IMR-90 (cell line): ENCODE results near the gene CEACAM20. TPM values are rescaled to one million over a fixed set of nuclear protein-coding genes. Genes with fewer than 3 reads are reported as not detected.

Source experiments
- ATAC-seq: fragments of 200-7000 bp; cut with Tn5 transposase; 2 replicates; pipeline ENCODE4 v1.9.1; 2020; ENCODE audit warnings: low read depth, mild to moderate bottlenecking, moderate library complexity
- BruUV-seq: library from RNA; stranded (reverse); fragments of 400-500 nt; replicated peaks from 2 replicates; lab custom pipeline; 2021; lab: Mats Ljungman, UMichigan
- CTCF ChIA-PET: fragments of 300-600 bp; formaldehyde crosslinking; extraction: SDS; loops from one replicate; lab custom pipeline; 2021; ENCODE audit warnings: antibody characterized with exemption; lab: Yijun Ruan, JAX
- POLR2A ChIA-PET: fragments of 300-600 bp; sonication (Branson Sonifier 250); formaldehyde crosslinking; loops from one replicate; lab custom pipeline; 2022; ENCODE audit warnings: antibody characterized with exemption; ENCODE audit not compliant: unreplicated experiment; lab: Charles Lee
- DNase-seq: peaks from one replicate; pipeline ENCODE4 v3.0.0; 2013
- H2AFZ ChIP-seq: replicated peaks from 2 replicates; pipeline ENCODE3; 2013; ENCODE audit warnings: low read length, mild to moderate bottlenecking; ENCODE audit not compliant: poor library complexity
- H2AK5ac ChIP-seq: 2 replicates; pipeline ENCODE4 v1.6.1; 2013; ENCODE audit warnings: low read depth, low read length, inconsistent platforms
- H2AK9ac ChIP-seq: replicated peaks from 2 replicates; pipeline ENCODE3; 2013; ENCODE audit warnings: mild to moderate bottlenecking, low read depth, low read length, moderate library complexity; ENCODE audit not compliant: poor library complexity
- H2BK120ac ChIP-seq: 2 replicates; pipeline ENCODE4 v1.6.1; 2013; ENCODE audit warnings: low read depth, low read length, inconsistent platforms
- H2BK15ac ChIP-seq: 3 replicates; pipeline ENCODE4 v1.6.1; 2013; ENCODE audit warnings: low read depth, low read length, inconsistent platforms
- H2BK20ac ChIP-seq: 2 replicates; pipeline ENCODE4 v1.6.1; 2013; ENCODE audit warnings: low read depth, mild to moderate bottlenecking, inconsistent platforms, low read length, moderate library complexity
- H2BK5ac ChIP-seq: 2 replicates; pipeline ENCODE4 v1.6.1; 2013; ENCODE audit warnings: mild to moderate bottlenecking, low read depth, low read length, inconsistent platforms; ENCODE audit not compliant: poor library complexity, severe bottlenecking
- H3K14ac ChIP-seq: replicated peaks from 2 replicates; pipeline ENCODE4 v1.6.1; 2013; ENCODE audit warnings: low read depth, low read length, inconsistent platforms
- H3K18ac ChIP-seq: 2 replicates; pipeline ENCODE4 v1.6.1; 2013; ENCODE audit warnings: low read depth, low read length, control low read depth
- H3K23ac ChIP-seq: 2 replicates; pipeline ENCODE4 v1.6.1; 2013; ENCODE audit warnings: low read depth, low read length, inconsistent platforms
- H3K27ac ChIP-seq: 2 replicates; pipeline ENCODE4 v1.5.1; 2013; ENCODE audit warnings: mild to moderate bottlenecking, control low read depth, low read length; ENCODE audit not compliant: insufficient read depth
- H3K27me3 ChIP-seq: 2 replicates; pipeline ENCODE4 v1.6.1; 2013; ENCODE audit warnings: low read length; ENCODE audit not compliant: control insufficient read depth, insufficient read depth
- H3K36me3 ChIP-seq: 2 replicates; pipeline ENCODE4 v1.6.1; 2013; ENCODE audit warnings: low read length, mixed read lengths; ENCODE audit not compliant: control insufficient read depth, insufficient read depth
- H3K4ac ChIP-seq: 2 replicates; pipeline ENCODE4 v1.6.1; 2013; ENCODE audit warnings: low read depth, low read length, inconsistent platforms
- H3K4me1 ChIP-seq: 2 replicates; pipeline ENCODE4 v1.6.1; 2013; ENCODE audit warnings: low read length, mixed read lengths; ENCODE audit not compliant: control insufficient read depth, insufficient read depth
- H3K4me2 ChIP-seq: 2 replicates; pipeline ENCODE4 v1.6.1; 2013; ENCODE audit warnings: low read depth, mild to moderate bottlenecking, control low read depth, low read length, moderate library complexity
- H3K4me3 ChIP-seq: 2 replicates; pipeline ENCODE4 v1.5.1; 2013; ENCODE audit warnings: low read depth, mild to moderate bottlenecking, control low read depth, low read length, moderate library complexity; ENCODE audit not compliant: insufficient read depth
- H3K56ac ChIP-seq: 2 replicates; pipeline ENCODE4 v1.6.1; 2013; ENCODE audit warnings: low read length, inconsistent platforms; ENCODE audit not compliant: insufficient read depth; ENCODE audit errors: extremely low read depth
- H3K79me1 ChIP-seq, 2 experiments: 2 replicates each; pipeline ENCODE4 v1.6.1; 2013; ENCODE audit warnings: low read length in 2 of 2, inconsistent platforms in 1 of 2, low read depth in 1 of 2
- H3K9ac ChIP-seq: 2 replicates; pipeline ENCODE4 v1.6.1; 2013; ENCODE audit warnings: low read depth, low read length, control low read depth
- H3K9me1 ChIP-seq: 2 replicates; pipeline ENCODE4 v1.6.1; 2013; ENCODE audit warnings: low read length, inconsistent platforms; ENCODE audit not compliant: insufficient read depth
- H3K9me3 ChIP-seq: 2 replicates; pipeline ENCODE4 v1.6.1; 2013; ENCODE audit warnings: low read length; ENCODE audit not compliant: control insufficient read depth, insufficient read depth
- H4K20me1 ChIP-seq: 2 replicates; pipeline ENCODE4 v1.6.1; 2013; ENCODE audit warnings: low read length, inconsistent platforms; ENCODE audit not compliant: insufficient read depth
- H4K5ac ChIP-seq: 2 replicates; pipeline ENCODE4 v1.6.1; 2013; ENCODE audit warnings: mild to moderate bottlenecking, low read depth, low read length, control low read depth
- H4K8ac ChIP-seq, 2 experiments: 2 replicates each; pipeline ENCODE4 v1.6.1; 2013; ENCODE audit warnings: low read depth in 2 of 2, low read length in 2 of 2, control low read depth in 1 of 2, inconsistent platforms in 1 of 2
- H4K91ac ChIP-seq: 2 replicates; pipeline ENCODE4 v1.6.1; 2013; ENCODE audit warnings: low read depth, low read length, inconsistent platforms; ENCODE audit not compliant: insufficient read depth
- CHD1 ChIP-seq: IDR thresholded peaks from 2 replicates; pipeline ENCODE4 v1.6.1; 2012; ENCODE audit warnings: low read depth, low read length, improper control_type of control experiment
- FOS ChIP-seq: fragments of 150-350 bp; IDR thresholded peaks from 2 replicates; pipeline ENCODE4 v1.6.1; 2016; ENCODE audit warnings: low read depth, low read length
- MAZ ChIP-seq: IDR thresholded peaks from 2 replicates; pipeline ENCODE4 v1.6.1; 2012; ENCODE audit warnings: low read depth, mild to moderate bottlenecking, low read length, improper control_type of control experiment, moderate library complexity, borderline replicate concordance
- POLR2A ChIP-seq: IDR thresholded peaks from 2 replicates; pipeline ENCODE4 v1.6.1; 2012; ENCODE audit warnings: mild to moderate bottlenecking, low read depth, low read length
- RAD21 ChIP-seq: IDR thresholded peaks from 2 replicates; pipeline ENCODE4 v1.6.1; 2012; ENCODE audit warnings: low read length, improper control_type of control experiment
- RCOR1 ChIP-seq: IDR thresholded peaks from 2 replicates; pipeline ENCODE4 v1.6.1; 2012; ENCODE audit warnings: mild to moderate bottlenecking, low read length, improper control_type of control experiment; ENCODE audit not compliant: insufficient replicate concordance
- RFX5 ChIP-seq: IDR thresholded peaks from 2 replicates; pipeline ENCODE4 v1.8.0; 2012; ENCODE audit warnings: low read depth, mild to moderate bottlenecking, low read length, moderate library complexity
- SMC3 ChIP-seq: fragments of 150-350 bp; IDR thresholded peaks from 2 replicates; pipeline ENCODE4 v1.6.1; 2016; ENCODE audit warnings: low read depth, mild to moderate bottlenecking, antibody characterized with exemption, low read length, moderate library complexity
- dilution Hi-C: fragments of 300-500 bp; cut with HindIII; formaldehyde crosslinking; loops from one replicate; pipeline ENCODE4 v1.14.3; 2018; ENCODE audit warnings: low sequenced_read_pairs; ENCODE audit not compliant: unreplicated experiment
- in situ Hi-C: fragments of 300-500 bp; cut with MboI; formaldehyde crosslinking; loops from 3 replicates; pipeline ENCODE4 v1.14.3; 2019; ENCODE audit warnings: low sequenced_read_pairs, inconsistent platforms, mixed read lengths
- intact Hi-C: fragments of 100-400 bp; cut with micrococcal nuclease; formaldehyde crosslinking; loops from 2 replicates; pipeline ENCODE4 v1.10.0; 2022
- polyA plus RNA-seq, 3 experiments: library from polyadenylated mRNA; depleted of rRNA; stranded (reverse); fragments of >200 nt; gene quantifications; 2 replicates each; pipeline ENCODE4 v1.2.3, GENCODE V29; 2012; ENCODE audit warnings: low replicate concordance in 1 of 3
- total RNA-seq: library from RNA; depleted of rRNA; stranded (reverse); fragments of >200 nt; gene quantifications from 2 replicates; pipeline ENCODE4 v1.2.3, GENCODE V29; 2012
- TF ChIP-seq, protein P1 (sequence below): fragments of 150-350 bp; IDR thresholded peaks from 2 replicates; pipeline ENCODE4 v1.6.1; 2016; ENCODE audit warnings: low read depth, mild to moderate bottlenecking, low read length, moderate library complexity, borderline replicate concordance
- TF ChIP-seq, protein P2 (sequence below): fragments of 150-350 bp; IDR thresholded peaks from 2 replicates; pipeline ENCODE4 v1.6.1; 2017; ENCODE audit warnings: mild to moderate bottlenecking, antibody characterized with exemption, low read length, low read depth

Gene CEACAM20
- total and polyA plus RNA-seq, 2 of the 4 experiments (the other 2 are of a cell fraction), result not detected

DNA sequence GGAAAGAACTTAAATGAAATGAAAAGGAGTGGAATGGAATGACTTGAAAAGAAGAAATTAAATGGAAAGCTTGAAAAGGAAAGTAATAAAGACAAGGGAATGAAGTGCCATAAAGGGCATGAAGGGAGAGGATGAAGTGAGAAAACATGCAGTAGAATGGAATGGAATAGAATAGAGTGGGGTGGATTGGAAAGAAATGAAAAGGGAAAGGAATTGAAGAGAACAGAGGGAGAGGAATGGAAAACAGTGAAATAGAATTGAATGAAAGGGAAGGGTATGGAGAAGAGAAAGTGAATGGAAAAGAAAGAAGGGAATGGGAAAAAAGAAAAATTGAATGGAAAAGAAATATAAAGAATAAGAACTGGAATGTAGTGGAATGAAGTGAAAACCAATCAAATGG, 20.0 kb downstream of the CEACAM20 start:
- no peak overlapping the region for H2AFZ ChIP-seq
- no peaks in the 10 kb centered on the region for H3K4me1 ChIP-seq
- no peak overlapping the region for H3K4me2 ChIP-seq
- no peak overlapping the region for H2AK9ac ChIP-seq
- H3K9me3 ChIP-seq, result no peaks in the 10 kb centered on the region; the same call in 1 of the 2 replicates
- H4K5ac ChIP-seq, result no peak overlapping the region
- POLR2A ChIA-PET, result no interaction called here
- H3K4me3 ChIP-seq, result no peak overlapping the region
- H3K4ac ChIP-seq, result no peak overlapping the region
- intact Hi-C loops (no loop called here), dilution Hi-C loops (no loop called here), in situ Hi-C loops (no loop called here)
- H3K27ac ChIP-seq, result no peak overlapping the region
- no peak overlapping the region for H2AK5ac ChIP-seq
- ATAC-seq (no peak), DNase-seq (no peak)
- H2BK15ac ChIP-seq, result no peak overlapping the region
- CTCF ChIA-PET, result no interaction called here
- no peak overlapping the region for H3K56ac ChIP-seq
- H2BK5ac ChIP-seq, result no peak overlapping the region
- H3K79me1 ChIP-seq, result no peaks in the 10 kb centered on the region
- BruUV-seq, result no TSS peak
- H3K23ac ChIP-seq, result no peak overlapping the region
- H2BK20ac ChIP-seq, result no peak overlapping the region
- no peak overlapping the region for H3K18ac ChIP-seq
- no peaks in the 10 kb centered on the region for H3K36me3 ChIP-seq
- H4K20me1 ChIP-seq, result no peaks in the 10 kb centered on the region
- H3K9ac ChIP-seq, result no peak overlapping the region
- no peak overlapping the region for H4K91ac ChIP-seq
- no peaks in the 10 kb centered on the region for H3K9me1 ChIP-seq
- TF ChIP-seq RFX5 (no peak), MAZ (no peak), CHD1 (no peak), RCOR1 (no peak), FOS (no peak), POLR2A (no peak), SMC3 (no peak), RAD21 (no peak)
- TF ChIP-seq, protein P1, sequence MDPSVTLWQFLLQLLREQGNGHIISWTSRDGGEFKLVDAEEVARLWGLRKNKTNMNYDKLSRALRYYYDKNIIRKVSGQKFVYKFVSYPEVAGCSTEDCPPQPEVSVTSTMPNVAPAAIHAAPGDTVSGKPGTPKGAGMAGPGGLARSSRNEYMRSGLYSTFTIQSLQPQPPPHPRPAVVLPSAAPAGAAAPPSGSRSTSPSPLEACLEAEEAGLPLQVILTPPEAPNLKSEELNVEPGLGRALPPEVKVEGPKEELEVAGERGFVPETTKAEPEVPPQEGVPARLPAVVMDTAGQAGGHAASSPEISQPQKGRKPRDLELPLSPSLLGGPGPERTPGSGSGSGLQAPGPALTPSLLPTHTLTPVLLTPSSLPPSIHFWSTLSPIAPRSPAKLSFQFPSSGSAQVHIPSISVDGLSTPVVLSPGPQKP, result no peak
- TF ChIP-seq, protein P2, sequence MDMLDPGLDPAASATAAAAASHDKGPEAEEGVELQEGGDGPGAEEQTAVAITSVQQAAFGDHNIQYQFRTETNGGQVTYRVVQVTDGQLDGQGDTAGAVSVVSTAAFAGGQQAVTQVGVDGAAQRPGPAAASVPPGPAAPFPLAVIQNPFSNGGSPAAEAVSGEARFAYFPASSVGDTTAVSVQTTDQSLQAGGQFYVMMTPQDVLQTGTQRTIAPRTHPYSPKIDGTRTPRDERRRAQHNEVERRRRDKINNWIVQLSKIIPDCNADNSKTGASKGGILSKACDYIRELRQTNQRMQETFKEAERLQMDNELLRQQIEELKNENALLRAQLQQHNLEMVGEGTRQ, result no peak
- no peak overlapping the region for H2BK120ac ChIP-seq
- no peak overlapping the region for H4K8ac ChIP-seq
- peaks cover 5% of the 10 kb centered on the region for H3K27me3 ChIP-seq
- no peak overlapping the region for H3K14ac ChIP-seq
